HG02759 (cell line): ENCODE data around the gene CRTC3.
"Not testable (repeated sequence)": the region's sequence is repeated elsewhere in the genome, so short reads cannot be mapped to it uniquely, and the experiment has no call there.

ENCODE experiments used
- ATAC-seq: cut with Tn5 transposase; IDR thresholded peaks from one replicate; pipeline ENCODE4 v1.9.1; 2021; ENCODE audit warnings: mild to moderate bottlenecking, moderate library complexity; ENCODE audit not compliant: unreplicated experiment

CRTC3 gene

GRCh38 chr15:90645873-90646575, 116.3 kb downstream of the CRTC3 start:
- no peak for ATAC-seq

GRCh38 chr15:90646662-90647305, 117.1 kb downstream of the CRTC3 start:
- ATAC-seq = no peak

GRCh38 chr15:90647326-90647725, 117.6 kb downstream of the CRTC3 start:
- no peak for ATAC-seq

- peak; percentile 64 for ATAC-seq
Observed at GRCh38 chr15:90648137-90649070, 118.7 kb downstream of the CRTC3 start.

GRCh38 chr15:90650117-90650955, 120.6 kb downstream of the CRTC3 start:
- no peak for ATAC-seq

- no peak for ATAC-seq
Observed at GRCh38 chr15:90650956-90651689, 121.4 kb downstream of the CRTC3 start.

GRCh38 chr15:90654233-90655136, 124.8 kb downstream of the CRTC3 start:
- ATAC-seq = no peak

- ATAC-seq = not testable (repeated sequence)
Observed at GRCh38 chr15:90657520-90658172, 127.9 kb downstream of the CRTC3 start.

GRCh38 chr15:90659481-90659880, 129.8 kb downstream of the CRTC3 start:
- ATAC-seq = no peak

- ATAC-seq = peak; percentile 61
Observed at GRCh38 chr15:90660195-90660998, 130.7 kb downstream of the CRTC3 start.

GRCh38 chr15:90660999-90661330, 131.2 kb downstream of the CRTC3 start:
- ATAC-seq = not testable (repeated sequence)

- ATAC-seq = not testable (repeated sequence)
Observed at GRCh38 chr15:90664081-90664461, 134.3 kb downstream of the CRTC3 start.

GRCh38 chr15:90664650-90665287, 135.0 kb downstream of the CRTC3 start:
- peak; percentile 5 for ATAC-seq

GRCh38 chr15:90665288-90666134, 135.8 kb downstream of the CRTC3 start:
- ATAC-seq = peak; percentile 76

- no peak for ATAC-seq
Observed at GRCh38 chr15:90666135-90666909, 136.6 kb downstream of the CRTC3 start.
